ENCODE results near the gene IFI6. TPM values are rescaled to one million over a fixed set of nuclear protein-coding genes. Genes with fewer than 3 reads are reported as not detected.

IFI6 gene
- total RNA-seq, 1 donor from 2014 or later, result 1.3 TPM

- H3K36me3 ChIP-seq (ENCODE audit: control insufficient read depth, insufficient read depth, low read length), result no peaks in the 10 kb centered on the region
- DNase-seq (ENCODE audit: low read depth) (no peak), FAIRE-seq (no peak)
- H3K27me3 ChIP-seq (ENCODE audit: control insufficient read depth, insufficient read depth, low read length), result no peaks in the 10 kb centered on the region
- TF ChIP-seq, protein P1, sequence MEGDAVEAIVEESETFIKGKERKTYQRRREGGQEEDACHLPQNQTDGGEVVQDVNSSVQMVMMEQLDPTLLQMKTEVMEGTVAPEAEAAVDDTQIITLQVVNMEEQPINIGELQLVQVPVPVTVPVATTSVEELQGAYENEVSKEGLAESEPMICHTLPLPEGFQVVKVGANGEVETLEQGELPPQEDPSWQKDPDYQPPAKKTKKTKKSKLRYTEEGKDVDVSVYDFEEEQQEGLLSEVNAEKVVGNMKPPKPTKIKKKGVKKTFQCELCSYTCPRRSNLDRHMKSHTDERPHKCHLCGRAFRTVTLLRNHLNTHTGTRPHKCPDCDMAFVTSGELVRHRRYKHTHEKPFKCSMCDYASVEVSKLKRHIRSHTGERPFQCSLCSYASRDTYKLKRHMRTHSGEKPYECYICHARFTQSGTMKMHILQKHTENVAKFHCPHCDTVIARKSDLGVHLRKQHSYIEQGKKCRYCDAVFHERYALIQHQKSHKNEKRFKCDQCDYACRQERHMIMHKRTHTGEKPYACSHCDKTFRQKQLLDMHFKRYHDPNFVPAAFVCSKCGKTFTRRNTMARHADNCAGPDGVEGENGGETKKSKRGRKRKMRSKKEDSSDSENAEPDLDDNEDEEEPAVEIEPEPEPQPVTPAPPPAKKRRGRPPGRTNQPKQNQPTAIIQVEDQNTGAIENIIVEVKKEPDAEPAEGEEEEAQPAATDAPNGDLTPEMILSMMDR (IDR thresholded peaks at IDR 0.05; ENCODE audit: insufficient read depth, low read length, severe bottlenecking), result no peak
- H3K4me3 ChIP-seq (ENCODE audit: low read depth, low read length), result no peak overlapping the region
Measured at GRCh38 chr1:27650171-27650538, 21.8 kb downstream of the IFI6 start.

DNA sequence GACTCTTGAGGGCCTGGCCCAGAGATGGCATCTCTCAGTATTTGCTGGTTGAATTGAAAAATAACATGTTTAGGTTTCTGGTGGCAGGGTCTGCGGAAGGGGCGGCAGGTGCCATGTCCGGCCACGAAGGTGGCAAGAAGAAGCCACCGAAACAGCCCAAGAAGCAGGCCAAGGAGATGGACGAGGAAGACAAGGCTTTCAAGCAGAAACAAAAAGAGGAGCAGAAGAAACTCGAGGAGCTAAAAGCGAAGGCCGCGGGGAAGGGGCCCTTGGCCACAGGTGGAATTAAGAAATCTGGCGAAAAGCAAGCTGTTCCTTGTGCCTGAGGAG is 22.7 kb downstream of the IFI6 start:
- Histone ChIP-seq H3K36me3 (ENCODE audit: control insufficient read depth, insufficient read depth, low read length) (no peaks in the 10 kb centered on the region), H3K27me3 (ENCODE audit: control insufficient read depth, insufficient read depth, low read length) (no peaks in the 10 kb centered on the region), H3K4me3 (ENCODE audit: low read depth, low read length) (no peak overlapping the region)
- FAIRE-seq (no peak), DNase-seq (ENCODE audit: low read depth) (no peak)
- TF ChIP-seq, protein P1 (IDR thresholded peaks at IDR 0.05; ENCODE audit: insufficient read depth, low read length, severe bottlenecking), result no peak

DNA sequence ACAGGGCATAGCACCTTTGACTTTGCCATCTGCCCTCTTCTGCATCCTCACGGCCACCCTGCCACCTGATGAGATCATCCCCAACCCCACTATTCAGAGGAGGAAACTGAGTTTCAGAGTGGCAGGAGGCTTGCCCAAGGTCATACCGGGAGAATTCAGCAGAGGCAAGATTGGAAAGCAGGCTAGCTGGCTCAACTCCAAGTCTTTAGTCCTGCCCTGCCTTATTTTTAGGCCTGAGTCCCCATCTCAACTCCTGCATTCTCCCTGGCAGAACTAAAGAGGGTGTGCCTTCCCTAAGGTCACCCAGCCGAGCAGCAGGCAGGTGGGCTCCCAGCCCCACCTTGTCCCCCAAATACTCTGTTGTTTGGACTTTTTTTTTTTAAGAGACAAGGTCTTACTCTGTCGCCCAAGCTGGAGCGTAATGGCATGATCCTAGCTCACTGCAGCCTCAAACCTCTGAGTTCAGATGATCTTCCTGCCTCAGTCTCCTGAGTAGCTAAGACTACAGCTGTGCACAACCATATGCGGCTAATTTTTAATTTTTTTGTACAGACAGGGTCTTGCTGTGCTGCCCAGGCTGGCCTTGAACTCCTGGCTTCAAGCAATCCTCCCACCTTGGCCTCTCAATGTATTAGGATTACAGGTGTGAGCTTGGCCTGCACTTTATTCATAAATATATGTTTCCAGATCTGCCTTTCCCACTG is 23.2 kb downstream of the IFI6 start:
- Histone ChIP-seq H3K27me3 (ENCODE audit: control insufficient read depth, insufficient read depth, low read length) (no peaks in the 10 kb centered on the region), H3K36me3 (ENCODE audit: control insufficient read depth, insufficient read depth, low read length) (no peaks in the 10 kb centered on the region), H3K4me3 (ENCODE audit: low read depth, low read length) (no peak overlapping the region)
- TF ChIP-seq, protein P1 (IDR thresholded peaks at IDR 0.05; ENCODE audit: insufficient read depth, low read length, severe bottlenecking), result no peak
- DNase-seq (ENCODE audit: low read depth) (no peak), FAIRE-seq (no peak)

DNA sequence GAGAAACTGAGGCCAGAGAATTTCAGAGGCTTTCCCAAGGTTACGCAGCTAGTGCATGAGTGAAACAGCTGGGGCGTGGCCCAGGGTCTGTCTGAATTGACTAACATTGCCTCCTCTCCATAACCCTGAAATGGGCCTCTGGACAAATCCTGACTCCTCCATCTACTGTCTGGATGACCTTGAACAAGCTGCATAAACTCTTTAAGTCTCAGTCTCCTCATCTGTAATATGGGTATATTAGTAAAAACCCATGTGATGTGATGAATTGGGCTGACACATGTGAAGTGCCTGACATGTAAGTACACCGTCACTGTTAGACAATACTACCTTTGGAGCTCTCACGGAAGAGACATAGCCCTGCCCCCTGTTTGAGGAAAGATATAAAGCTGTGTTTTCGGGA is 24.7 kb downstream of the IFI6 start:
- FAIRE-seq, result no peak
- no peaks in the 10 kb centered on the region for H3K36me3 ChIP-seq (ENCODE audit: control insufficient read depth, insufficient read depth, low read length)
- TF ChIP-seq, protein P1 (IDR thresholded peaks at IDR 0.05; ENCODE audit: insufficient read depth, low read length, severe bottlenecking), result no peak
- no peak for DNase-seq (ENCODE audit: low read depth)
- H3K27me3 ChIP-seq (ENCODE audit: control insufficient read depth, insufficient read depth, low read length), result no peaks in the 10 kb centered on the region
- H3K4me3 ChIP-seq (ENCODE audit: low read depth, low read length), result no peak overlapping the region

GRCh38 chr1:27646676-27647075 is 25.3 kb downstream of the IFI6 start:
- no peak for DNase-seq (ENCODE audit: low read depth)
- TF ChIP-seq, protein P1 (IDR thresholded peaks at IDR 0.05; ENCODE audit: insufficient read depth, low read length, severe bottlenecking), result no peak
- no peak for FAIRE-seq
- Histone ChIP-seq H3K27me3 (ENCODE audit: control insufficient read depth, insufficient read depth, low read length) (no peaks in the 10 kb centered on the region), H3K4me3 (ENCODE audit: low read depth, low read length) (no peak overlapping the region), H3K36me3 (ENCODE audit: control insufficient read depth, insufficient read depth, low read length) (no peaks in the 10 kb centered on the region)

DNA sequence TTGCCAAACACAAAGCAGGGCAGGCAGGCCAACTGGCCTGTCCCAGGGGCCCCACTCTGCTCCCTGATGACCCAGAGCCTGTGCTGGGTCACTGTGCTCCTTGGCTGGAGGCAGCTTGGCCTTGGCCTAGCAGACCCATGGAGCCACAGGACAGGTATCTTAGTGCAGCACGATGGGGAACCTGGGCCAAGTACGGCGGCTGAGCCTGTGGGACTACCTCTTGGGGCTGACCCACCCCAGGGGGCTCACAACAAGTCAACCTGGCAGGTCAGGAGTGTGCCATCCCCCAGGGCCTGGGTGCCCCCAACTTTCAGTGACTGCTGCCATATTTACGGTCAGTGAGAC is 26.9 kb downstream of the IFI6 start:
- no peak overlapping the region for H3K4me3 ChIP-seq (ENCODE audit: low read depth, low read length)
- TF ChIP-seq, protein P1 (IDR thresholded peaks at IDR 0.05; ENCODE audit: insufficient read depth, low read length, severe bottlenecking), result no peak
- no peaks in the 10 kb centered on the region for H3K27me3 ChIP-seq (ENCODE audit: control insufficient read depth, insufficient read depth, low read length)
- no peak for FAIRE-seq
- H3K36me3 ChIP-seq (ENCODE audit: control insufficient read depth, insufficient read depth, low read length), result no peaks in the 10 kb centered on the region
- DNase-seq (ENCODE audit: low read depth), result no peak
